Ishikawa (cell line): Measurements from ENCODE around the gene SNN.

Source experiments
- CEBPB ChIP-seq: IDR thresholded peaks from 2 replicates; pipeline ENCODE4 v1.6.1; 2012
- CREB1 ChIP-seq: IDR thresholded peaks from 2 replicates; pipeline ENCODE4 v1.6.1; 2012; ENCODE audit warnings: low read depth
- EGR1 ChIP-seq: IDR thresholded peaks from 2 replicates; pipeline ENCODE4 v1.6.1; 2012
- EP300 ChIP-seq: IDR thresholded peaks from 2 replicates; pipeline ENCODE4 v1.6.1; 2012; ENCODE audit warnings: borderline replicate concordance
- FOXM1 ChIP-seq: IDR thresholded peaks from 2 replicates; pipeline ENCODE4 v1.6.1; 2012; ENCODE audit warnings: low read depth, borderline replicate concordance
- NFIC ChIP-seq: IDR thresholded peaks from 2 replicates; pipeline ENCODE4 v1.6.1; 2012
- RAD21 ChIP-seq: IDR thresholded peaks from 2 replicates; pipeline ENCODE4 v1.6.1; 2012; ENCODE audit warnings: low read depth
- TAF1 ChIP-seq: IDR thresholded peaks from 2 replicates; pipeline ENCODE4 v1.6.1; 2012; ENCODE audit warnings: low read depth, mild to moderate bottlenecking
- TCF12 ChIP-seq: IDR thresholded peaks from 2 replicates; pipeline ENCODE4 v1.6.1; 2012; ENCODE audit warnings: low read depth
- TEAD4 ChIP-seq: IDR thresholded peaks from 2 replicates; pipeline ENCODE4 v1.6.1; 2012
- YY1 ChIP-seq: IDR thresholded peaks from 2 replicates; pipeline ENCODE4 v1.6.1; 2012; ENCODE audit warnings: low read depth
- ZBTB7A ChIP-seq: IDR thresholded peaks from 2 replicates; pipeline ENCODE4 v1.6.1; 2012; ENCODE audit warnings: low read depth
- TF ChIP-seq, protein P1 (sequence below): IDR thresholded peaks from 2 replicates; pipeline ENCODE4 v1.6.1; 2012
- TF ChIP-seq, protein P2 (sequence below): IDR thresholded peaks from 2 replicates; pipeline ENCODE4 v1.6.1; 2012; ENCODE audit warnings: low read depth, mild to moderate bottlenecking
- TF ChIP-seq, protein P3 (sequence below): IDR thresholded peaks from 2 replicates; pipeline ENCODE4 v1.6.1; 2012

SNN gene

DNA sequence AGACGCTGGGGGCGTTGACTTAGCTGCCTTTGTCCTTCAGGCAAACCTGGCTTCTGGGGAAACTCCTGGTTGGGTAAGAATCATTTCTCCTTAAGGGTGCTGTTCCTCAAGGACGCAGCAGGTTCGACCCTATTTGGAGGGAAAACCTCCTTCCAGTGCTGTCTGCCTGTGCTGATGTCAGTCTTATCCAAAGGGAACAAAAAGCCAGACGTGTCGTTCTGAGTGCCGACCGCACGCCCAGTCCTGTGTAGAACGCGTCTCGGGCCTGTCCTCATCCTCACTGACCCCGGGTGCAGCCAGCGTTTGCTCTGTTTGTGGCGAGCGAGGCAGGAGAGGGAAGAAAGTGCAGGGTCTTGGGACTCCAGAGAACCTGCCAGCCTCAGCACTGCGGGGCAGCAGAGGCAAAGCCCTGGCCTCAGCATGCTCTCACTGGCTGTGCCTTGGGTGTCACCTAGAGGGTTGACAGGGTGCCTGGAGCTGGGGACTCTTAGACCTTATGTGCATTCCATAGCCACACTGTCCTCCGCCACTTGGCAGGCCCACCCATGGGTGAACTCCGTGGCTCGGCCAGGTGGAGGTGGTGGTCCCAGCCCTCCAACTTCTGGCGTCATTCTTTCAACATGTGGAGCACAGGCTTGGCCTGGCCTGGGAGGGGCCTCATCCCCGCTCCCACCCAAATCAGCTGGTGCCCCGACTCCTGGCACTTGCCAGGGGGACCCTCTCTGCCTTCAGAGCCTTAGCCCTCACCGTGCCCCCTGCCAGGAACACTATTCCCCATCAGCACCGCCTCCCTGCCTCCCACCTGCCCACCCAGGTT lies 6.0 kb downstream of the SNN start:
- TF ChIP-seq RAD21 = peak; percentile 21; the same call in 1 of the 2 replicates
- TF ChIP-seq EGR1 = no peak
- no peak for TF ChIP-seq CREB1

DNA sequence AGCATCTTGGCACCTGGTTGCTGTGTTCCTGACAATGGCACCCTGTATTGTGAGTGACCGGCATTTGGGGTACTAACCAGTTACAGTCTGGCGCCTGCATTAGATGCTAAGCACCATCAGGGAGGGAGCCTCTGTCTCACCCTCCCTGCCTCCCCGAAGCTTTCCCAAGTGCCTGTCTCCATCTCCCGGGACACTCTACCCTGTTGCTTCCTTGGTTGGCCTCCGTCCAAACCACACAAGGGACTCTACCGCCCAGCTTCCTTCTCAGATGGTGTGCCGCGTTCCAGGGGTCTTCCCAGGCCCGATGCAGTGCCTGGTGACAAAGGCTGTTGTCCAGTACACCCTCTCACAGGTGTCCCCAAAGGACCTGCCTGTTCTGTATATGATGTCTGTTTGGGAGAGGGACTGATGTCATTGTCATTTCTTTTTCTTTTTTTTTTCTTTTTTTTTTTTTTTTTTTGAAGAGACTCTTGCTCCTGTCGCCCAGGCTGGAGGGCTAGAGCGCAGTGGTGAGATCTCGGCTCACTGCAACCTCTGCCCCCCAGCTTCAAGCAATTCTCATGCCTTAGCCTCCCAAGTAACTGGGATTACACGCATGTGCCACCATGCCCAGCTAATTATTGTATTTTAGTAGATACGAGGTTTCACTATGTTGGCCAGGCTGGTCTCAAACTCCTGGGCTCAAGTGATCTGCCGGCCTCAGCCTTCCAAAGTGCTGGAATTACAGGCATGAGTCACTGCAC lies 6.7 kb downstream of the SNN start:
- TF ChIP-seq, protein P1, sequence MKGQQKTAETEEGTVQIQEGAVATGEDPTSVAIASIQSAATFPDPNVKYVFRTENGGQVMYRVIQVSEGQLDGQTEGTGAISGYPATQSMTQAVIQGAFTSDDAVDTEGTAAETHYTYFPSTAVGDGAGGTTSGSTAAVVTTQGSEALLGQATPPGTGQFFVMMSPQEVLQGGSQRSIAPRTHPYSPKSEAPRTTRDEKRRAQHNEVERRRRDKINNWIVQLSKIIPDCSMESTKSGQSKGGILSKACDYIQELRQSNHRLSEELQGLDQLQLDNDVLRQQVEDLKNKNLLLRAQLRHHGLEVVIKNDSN = no peak
- TF ChIP-seq ZBTB7A (no peak), TAF1 (no peak), EGR1 (no peak), RAD21 (no peak), CREB1 (no peak), YY1 (no peak), NFIC (no peak), FOXM1 (no peak), CEBPB (no peak), TEAD4 (no peak), EP300 (no peak), TCF12 (no peak)
- TF ChIP-seq, protein P2, sequence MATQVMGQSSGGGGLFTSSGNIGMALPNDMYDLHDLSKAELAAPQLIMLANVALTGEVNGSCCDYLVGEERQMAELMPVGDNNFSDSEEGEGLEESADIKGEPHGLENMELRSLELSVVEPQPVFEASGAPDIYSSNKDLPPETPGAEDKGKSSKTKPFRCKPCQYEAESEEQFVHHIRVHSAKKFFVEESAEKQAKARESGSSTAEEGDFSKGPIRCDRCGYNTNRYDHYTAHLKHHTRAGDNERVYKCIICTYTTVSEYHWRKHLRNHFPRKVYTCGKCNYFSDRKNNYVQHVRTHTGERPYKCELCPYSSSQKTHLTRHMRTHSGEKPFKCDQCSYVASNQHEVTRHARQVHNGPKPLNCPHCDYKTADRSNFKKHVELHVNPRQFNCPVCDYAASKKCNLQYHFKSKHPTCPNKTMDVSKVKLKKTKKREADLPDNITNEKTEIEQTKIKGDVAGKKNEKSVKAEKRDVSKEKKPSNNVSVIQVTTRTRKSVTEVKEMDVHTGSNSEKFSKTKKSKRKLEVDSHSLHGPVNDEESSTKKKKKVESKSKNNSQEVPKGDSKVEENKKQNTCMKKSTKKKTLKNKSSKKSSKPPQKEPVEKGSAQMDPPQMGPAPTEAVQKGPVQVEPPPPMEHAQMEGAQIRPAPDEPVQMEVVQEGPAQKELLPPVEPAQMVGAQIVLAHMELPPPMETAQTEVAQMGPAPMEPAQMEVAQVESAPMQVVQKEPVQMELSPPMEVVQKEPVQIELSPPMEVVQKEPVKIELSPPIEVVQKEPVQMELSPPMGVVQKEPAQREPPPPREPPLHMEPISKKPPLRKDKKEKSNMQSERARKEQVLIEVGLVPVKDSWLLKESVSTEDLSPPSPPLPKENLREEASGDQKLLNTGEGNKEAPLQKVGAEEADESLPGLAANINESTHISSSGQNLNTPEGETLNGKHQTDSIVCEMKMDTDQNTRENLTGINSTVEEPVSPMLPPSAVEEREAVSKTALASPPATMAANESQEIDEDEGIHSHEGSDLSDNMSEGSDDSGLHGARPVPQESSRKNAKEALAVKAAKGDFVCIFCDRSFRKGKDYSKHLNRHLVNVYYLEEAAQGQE = no peak
- TF ChIP-seq, protein P3, sequence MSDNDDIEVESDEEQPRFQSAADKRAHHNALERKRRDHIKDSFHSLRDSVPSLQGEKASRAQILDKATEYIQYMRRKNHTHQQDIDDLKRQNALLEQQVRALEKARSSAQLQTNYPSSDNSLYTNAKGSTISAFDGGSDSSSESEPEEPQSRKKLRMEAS = no peak

DNA sequence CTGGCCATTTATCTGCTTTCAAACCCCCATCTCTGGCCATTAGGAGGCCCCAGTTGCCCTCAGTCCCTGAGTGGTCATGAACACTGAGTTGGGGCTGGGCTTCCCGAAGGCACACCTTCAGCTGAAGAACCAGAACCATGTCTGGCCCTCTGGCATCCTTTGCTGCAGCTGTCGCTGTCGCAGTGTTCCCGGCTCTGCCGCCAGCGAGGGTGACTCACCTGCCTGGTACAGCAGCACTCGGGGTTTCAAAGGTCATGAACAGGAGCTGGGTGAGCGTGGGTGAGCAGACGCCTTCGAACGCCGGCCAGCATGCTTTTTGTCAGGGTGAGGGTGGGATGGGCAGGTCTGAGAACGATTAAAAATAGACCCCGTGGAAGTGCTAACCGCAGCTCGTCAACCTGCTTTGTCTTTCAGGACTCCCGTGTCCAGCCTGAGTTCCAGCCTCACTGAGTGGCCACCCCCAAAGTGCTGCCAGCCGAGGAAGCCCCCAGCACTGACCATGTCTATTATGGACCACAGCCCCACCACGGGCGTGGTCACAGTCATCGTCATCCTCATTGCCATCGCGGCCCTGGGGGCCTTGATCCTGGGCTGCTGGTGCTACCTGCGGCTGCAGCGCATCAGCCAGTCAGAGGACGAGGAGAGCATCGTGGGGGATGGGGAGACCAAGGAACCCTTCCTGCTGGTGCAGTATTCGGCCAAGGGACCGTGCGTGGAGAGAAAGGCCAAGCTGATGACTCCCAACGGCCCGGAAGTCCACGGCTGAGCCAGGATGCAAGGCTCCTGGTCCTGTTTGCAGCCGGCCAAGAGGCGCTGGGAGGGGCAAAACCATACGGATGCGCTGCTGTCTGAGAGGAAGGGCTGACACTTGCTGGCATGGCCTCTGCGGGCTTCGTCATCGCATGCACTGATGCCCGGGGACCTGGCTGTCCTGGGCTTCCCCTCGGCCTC lies 7.6 kb downstream of the SNN start:
- TF ChIP-seq, protein P2 = no peak

DNA sequence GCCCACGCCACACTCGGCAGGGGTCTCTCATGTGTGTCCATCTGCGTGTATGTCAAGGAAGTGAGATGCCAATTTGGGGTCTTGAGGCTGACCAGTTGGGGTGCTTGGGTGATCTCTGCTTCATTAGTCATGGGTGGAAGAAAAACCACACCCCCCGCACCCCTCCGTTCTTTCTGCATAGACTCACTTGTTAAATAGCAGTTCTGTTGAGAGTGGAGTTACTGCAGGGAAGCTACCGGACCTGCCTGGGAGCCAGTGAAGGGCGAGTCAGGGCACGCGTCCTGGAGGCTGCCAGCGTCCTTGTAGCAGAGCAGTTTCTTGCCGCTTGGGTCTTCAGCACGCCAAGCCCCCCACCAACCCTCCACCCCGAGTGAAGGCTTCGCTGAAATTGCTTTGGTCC lies 8.5 kb downstream of the SNN start:
- TF ChIP-seq CEBPB (no peak), YY1 (no peak), TEAD4 (no peak), FOXM1 (no peak)
- TF ChIP-seq, protein P2 = no peak

DNA sequence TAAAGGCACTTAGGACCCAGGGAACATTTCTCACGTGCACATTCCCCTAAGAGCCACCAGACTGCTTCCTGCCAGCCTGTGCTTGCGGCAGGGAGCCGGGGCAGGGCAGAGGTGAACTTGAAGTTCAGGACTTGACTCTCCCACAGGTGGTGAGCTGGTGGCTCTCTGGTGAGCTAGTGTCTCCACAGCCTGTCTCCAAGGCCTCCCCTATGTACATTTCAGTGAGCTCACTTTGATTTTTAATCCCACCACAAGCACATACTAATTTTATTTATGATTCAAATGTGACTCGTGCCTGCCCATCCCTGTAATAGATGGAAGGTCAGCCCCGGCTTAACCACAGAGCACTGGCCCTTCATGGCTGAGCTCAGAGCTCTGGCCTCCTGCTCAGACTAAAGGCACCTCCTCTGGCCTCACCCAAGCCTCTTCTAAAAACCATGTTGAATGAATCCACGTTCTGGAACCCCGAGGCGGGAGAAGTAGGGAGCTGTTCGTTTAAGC lies 9.2 kb downstream of the SNN start:
- TF ChIP-seq CEBPB (no peak), TAF1 (no peak), YY1 (no peak), RAD21 (no peak), ZBTB7A (no peak), NFIC (no peak), TEAD4 (no peak), EP300 (no peak), FOXM1 (no peak)
- TF ChIP-seq, protein P3 = no peak
- TF ChIP-seq, protein P1 = no peak
- TF ChIP-seq, protein P2 = no peak
